Vagina (tissue), 2 donors: ENCODE measurements around the gene WNT7B. TPM values are rescaled to one million over a fixed set of nuclear protein-coding genes. Genes with fewer than 3 reads are reported as not detected.
A peak's percentile ranks its signal among the peaks of the same experiment; 100 is the strongest.

Source experiments
- DNase-seq, 2 donors: peaks; one replicate each; pipeline ENCODE4 v3.0.0-alpha.2; 2017; ENCODE audit errors: extremely low spot score in 2 of 2
- H3K27ac ChIP-seq: fragments of 200-600 bp; sonication (generic); one replicate; pipeline ENCODE4 v1.5.1; 2019
- H3K27me3 ChIP-seq: fragments of 200-600 bp; sonication (generic); one replicate; pipeline ENCODE4 v1.5.1; 2019
- H3K36me3 ChIP-seq, 2 donors: fragments of 200-600 bp; sonication (generic); one replicate each; pipeline ENCODE4 v1.5.1; 2017 to 2019
- H3K4me1 ChIP-seq: fragments of 200-600 bp; sonication (generic); one replicate; pipeline ENCODE4 v1.5.1; 2019
- H3K4me3 ChIP-seq, 2 donors: fragments of 200-600 bp; sonication (generic); 1 replicate in 1 of 2; 2 replicates in 1 of 2; pipeline ENCODE4 v1.5.1; 2016 to 2019
- H3K9me3 ChIP-seq: fragments of 200-600 bp; sonication (generic); one replicate; pipeline ENCODE4 v1.5.1; 2019
- POLR2A ChIP-seq, 2 donors: fragments of 450-650 bp; IDR thresholded peaks; one replicate each; pipeline ENCODE4 v1.6.1; 2017; ENCODE audit warnings: antibody characterized with exemption in 2 of 2, mild to moderate bottlenecking in 2 of 2, moderate library complexity in 2 of 2
- POLR2AphosphoS5 ChIP-seq, 2 donors: sonication (generic); formaldehyde crosslinking; IDR thresholded peaks; one replicate each; pipeline ENCODE4 v1.9.0; 2017; ENCODE audit warnings: antibody characterized with exemption in 2 of 2, mild to moderate bottlenecking in 2 of 2, low read depth in 1 of 2; ENCODE audit not compliant: insufficient read depth in 1 of 2
- intact Hi-C: fragments of 100-400 bp; cut with DNase I; formaldehyde crosslinking; loops from one replicate; pipeline ENCODE4 v1.15.1; 2023
- total RNA-seq: library from RNA; depleted of rRNA; stranded (reverse); fragments of >200 nt; gene quantifications from one replicate; pipeline ENCODE4 v1.2.3, GENCODE V29; 2016
- TF ChIP-seq, protein P1 (sequence below), 3 experiments: fragments of 450-650 bp in 2 of 3; fragments of 200-600 bp in 1 of 3; sonication (generic) in 1 of 3; IDR thresholded peaks; one replicate each; pipeline ENCODE4 v1.5.1; 2017 to 2019; ENCODE audit warnings: antibody characterized with exemption in 3 of 3, mild to moderate bottlenecking in 2 of 3, moderate library complexity in 2 of 3

WNT7B gene
- total RNA-seq, 1 donor from 2014 or later = 7.1 TPM

DNA sequence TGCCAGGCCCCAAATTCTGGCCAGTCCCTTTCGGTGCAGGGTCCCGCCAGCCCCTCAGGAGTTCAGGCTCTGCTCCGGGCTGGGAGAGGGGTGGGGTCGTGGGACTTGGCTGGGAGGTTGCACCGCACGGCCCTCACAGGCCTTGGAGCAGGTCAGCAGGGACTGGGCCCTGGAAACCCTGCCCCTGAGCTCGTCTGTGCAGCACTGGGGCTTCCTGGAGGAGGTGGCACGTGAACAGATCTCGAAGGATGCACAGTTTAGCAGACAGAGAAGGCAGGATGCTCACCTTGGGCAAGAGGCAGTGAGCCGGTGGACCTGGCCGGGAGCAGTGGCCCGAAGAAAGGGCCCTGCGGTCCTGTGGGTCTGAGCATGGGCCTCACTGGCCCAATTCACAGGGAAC lies 70.0 kb downstream of the WNT7B start:
- TF ChIP-seq POLR2AphosphoS5 (IDR thresholded peaks at IDR 0.05; ENCODE audit: insufficient read depth in 1 of 2, low read depth in 1 of 2) (no peak), POLR2A (IDR thresholded peaks at IDR 0.05) (no peak)
- TF ChIP-seq, protein P1, sequence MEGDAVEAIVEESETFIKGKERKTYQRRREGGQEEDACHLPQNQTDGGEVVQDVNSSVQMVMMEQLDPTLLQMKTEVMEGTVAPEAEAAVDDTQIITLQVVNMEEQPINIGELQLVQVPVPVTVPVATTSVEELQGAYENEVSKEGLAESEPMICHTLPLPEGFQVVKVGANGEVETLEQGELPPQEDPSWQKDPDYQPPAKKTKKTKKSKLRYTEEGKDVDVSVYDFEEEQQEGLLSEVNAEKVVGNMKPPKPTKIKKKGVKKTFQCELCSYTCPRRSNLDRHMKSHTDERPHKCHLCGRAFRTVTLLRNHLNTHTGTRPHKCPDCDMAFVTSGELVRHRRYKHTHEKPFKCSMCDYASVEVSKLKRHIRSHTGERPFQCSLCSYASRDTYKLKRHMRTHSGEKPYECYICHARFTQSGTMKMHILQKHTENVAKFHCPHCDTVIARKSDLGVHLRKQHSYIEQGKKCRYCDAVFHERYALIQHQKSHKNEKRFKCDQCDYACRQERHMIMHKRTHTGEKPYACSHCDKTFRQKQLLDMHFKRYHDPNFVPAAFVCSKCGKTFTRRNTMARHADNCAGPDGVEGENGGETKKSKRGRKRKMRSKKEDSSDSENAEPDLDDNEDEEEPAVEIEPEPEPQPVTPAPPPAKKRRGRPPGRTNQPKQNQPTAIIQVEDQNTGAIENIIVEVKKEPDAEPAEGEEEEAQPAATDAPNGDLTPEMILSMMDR (IDR thresholded peaks at IDR 0.05) = no peak
- intact Hi-C loops = no loop called here
- H3K9me3 ChIP-seq = no peaks in the 10 kb centered on the region
- H3K27ac ChIP-seq = no peak overlapping the region
- no peak for DNase-seq
- H3K4me1 ChIP-seq = peaks cover 37% of the 10 kb centered on the region
- H3K27me3 ChIP-seq = no peaks in the 10 kb centered on the region
- no peaks in the 10 kb centered on the region for H3K36me3 ChIP-seq
- H3K4me3 ChIP-seq = no peak overlapping the region

DNA sequence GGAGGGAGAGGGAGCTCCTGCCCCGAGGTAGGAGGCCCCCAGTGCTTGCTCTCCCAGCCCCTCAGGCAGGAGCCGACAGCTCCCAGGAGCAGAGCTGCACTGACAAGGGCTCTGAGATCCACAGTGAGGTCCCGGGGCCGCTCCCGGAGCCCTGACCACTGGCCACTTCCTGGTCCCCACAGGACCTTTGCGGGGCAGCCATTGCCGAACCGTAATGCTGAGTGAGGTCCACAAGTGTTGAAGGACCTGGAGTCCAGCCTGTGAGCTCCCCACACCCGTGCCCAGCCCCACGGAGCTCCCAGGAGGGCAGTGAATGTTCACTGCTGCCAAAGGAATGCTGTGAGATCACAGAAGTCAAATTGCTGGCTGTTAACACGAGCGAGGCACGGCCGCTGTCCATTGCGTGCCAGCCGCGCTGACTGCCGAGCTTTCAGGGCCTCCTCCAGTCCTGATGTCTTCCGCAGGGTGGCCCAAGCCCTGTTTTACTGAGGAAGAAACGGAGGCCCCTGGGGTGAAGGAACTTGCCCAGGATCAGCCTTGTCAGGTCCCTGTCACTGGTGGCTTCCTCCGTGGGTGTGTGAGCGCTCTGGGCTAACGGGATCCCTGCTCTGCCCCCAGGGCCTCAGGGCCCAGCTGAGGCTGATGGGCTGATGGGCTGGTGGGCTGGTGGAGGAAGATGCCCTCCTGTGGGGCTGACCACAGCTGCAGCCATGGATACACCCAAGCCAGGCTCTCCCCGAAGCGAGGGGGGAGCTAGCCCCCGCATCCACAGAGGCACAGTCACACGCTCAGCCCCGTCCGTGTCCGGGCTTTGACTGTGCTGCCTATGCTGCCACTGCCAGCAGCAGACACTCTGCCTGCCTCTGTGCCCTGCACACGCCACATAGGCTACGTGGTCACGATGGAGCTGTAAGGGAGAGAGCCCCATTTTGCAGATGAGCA lies 70.8 kb downstream of the WNT7B start:
- intact Hi-C loops = no loop called here
- H3K27me3 ChIP-seq = no peaks in the 10 kb centered on the region
- TF ChIP-seq POLR2AphosphoS5 (IDR thresholded peaks at IDR 0.05; ENCODE audit: insufficient read depth in 1 of 2, low read depth in 1 of 2) (no peak), POLR2A (IDR thresholded peaks at IDR 0.05) (no peak)
- TF ChIP-seq, protein P1 (IDR thresholded peaks at IDR 0.05) = no peak

DNA sequence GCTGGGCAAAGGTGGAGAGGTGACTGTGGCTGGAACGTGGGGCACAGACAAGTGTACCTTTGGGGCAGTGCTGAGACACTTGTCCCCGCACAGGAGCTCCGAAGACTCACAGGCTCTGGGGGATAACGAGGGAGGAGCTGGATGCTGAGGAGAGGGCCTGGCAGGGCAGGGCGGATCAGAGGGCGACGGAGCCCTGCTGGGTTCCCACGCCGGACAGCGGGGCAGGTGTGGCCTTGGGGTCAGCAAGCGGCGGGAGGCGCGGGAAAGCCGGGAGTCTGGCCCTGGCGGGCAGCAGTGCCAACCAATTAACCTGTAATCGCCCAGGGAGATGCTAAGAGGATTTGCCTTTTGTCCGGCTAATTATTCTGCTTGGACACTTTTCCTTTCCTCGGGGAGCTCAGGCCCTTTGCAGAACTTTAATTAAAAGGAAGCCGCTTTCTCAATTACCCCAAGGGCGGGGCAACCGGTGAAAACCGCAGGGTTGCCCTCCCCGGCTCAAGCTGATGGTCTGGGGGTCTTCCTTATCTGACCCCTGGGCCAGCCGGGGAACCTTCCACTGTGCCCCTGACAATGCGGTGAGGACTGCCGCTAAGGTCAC lies 71.5 kb downstream of the WNT7B start:
- no peak for DNase-seq
- Histone ChIP-seq H3K36me3 (no peaks in the 10 kb centered on the region), H3K27ac (no peak overlapping the region), H3K4me3 (no peak overlapping the region), H3K27me3 (no peaks in the 10 kb centered on the region), H3K9me3 (no peaks in the 10 kb centered on the region), H3K4me1 (peaks cover 26% of the 10 kb centered on the region)
- intact Hi-C loops = no loop called here
- TF ChIP-seq, protein P1 (IDR thresholded peaks at IDR 0.05) = no peak
- TF ChIP-seq POLR2AphosphoS5 (IDR thresholded peaks at IDR 0.05; ENCODE audit: insufficient read depth in 1 of 2, low read depth in 1 of 2) (no peak), POLR2A (IDR thresholded peaks at IDR 0.05) (no peak)

More for the DNA sequence above, 70.8 kb downstream of the WNT7B start:
- Histone ChIP-seq H3K27ac (no peak overlapping the region), H3K36me3 (no peaks in the 10 kb centered on the region), H3K4me1 (peaks cover 30% of the 10 kb centered on the region), H3K9me3 (no peaks in the 10 kb centered on the region), H3K4me3 (no peak overlapping the region)
- DNase-seq = no peak

DNA sequence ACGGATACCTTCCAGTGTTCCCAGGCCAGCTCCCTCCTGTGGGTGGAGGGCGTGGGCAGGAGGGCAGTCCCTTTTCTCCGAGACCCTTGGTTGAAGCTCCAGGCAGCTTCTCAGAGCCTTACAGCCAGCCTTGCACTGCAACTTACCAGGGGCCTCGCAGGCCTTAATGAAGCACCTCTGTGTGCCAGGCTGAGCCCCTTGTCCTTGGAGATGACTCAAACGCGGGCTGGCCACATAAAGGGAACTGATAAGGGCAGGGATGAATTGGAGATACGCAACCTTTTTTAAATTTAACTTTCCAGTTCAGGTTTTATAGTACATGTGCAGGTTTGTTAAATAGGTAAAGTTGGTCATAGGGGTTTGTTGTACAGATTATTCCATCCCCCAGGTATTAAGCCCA lies 72.7 kb downstream of the WNT7B start:
- no peak for DNase-seq
- Histone ChIP-seq H3K27ac (no peak overlapping the region), H3K9me3 (no peaks in the 10 kb centered on the region), H3K27me3 (no peaks in the 10 kb centered on the region), H3K36me3 (no peaks in the 10 kb centered on the region), H3K4me3 (no peak overlapping the region), H3K4me1 (peaks cover 26% of the 10 kb centered on the region)
- TF ChIP-seq POLR2AphosphoS5 (IDR thresholded peaks at IDR 0.05; ENCODE audit: insufficient read depth in 1 of 2, low read depth in 1 of 2) (no peak), POLR2A (IDR thresholded peaks at IDR 0.05) (no peak)
- intact Hi-C loops = no loop called here

DNA sequence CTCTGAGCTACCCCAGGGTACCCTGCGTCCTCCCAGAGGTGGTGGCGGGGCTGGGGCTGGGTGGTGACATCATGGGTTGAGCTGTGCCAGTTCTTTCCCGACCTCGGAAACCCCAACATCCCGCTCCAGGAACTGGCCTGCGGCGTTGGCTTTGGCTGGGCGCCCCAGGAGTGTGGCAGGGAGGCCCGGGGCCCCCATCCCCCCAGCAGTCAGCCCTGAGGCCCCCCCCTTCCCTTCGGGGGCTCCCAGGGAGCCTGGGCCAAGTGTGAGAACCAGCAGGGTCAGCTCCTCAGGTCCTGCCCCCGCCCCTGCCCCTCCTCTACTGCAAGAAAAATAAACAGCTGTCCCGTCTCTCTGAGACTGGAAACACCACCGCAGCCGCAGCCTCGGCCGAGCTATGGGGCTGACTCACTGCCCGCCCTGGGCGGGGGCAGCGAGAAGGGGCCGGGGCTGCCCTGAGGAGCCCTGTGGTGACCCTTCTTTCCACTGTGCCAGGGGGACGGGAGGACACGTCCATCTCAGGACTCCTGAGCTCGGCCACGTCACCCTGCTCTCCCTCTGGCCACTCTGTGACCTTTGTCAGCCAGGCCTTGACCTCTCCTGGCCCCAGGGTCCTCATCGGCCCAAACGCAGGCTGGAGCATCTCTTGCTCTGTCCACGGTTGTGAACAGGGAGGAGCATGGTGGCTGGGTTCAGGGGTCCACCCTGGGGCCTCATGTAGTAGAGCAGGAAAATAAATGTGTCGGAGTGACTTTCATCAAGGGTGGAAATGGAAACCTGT lies 73.4 kb downstream of the WNT7B start:
- TF ChIP-seq POLR2A (IDR thresholded peaks at IDR 0.05) = no peak
- peak in 1 of 2 donors; percentile 26 for TF ChIP-seq POLR2AphosphoS5 (IDR thresholded peaks at IDR 0.05; ENCODE audit: insufficient read depth in 1 of 2, low read depth in 1 of 2)
- H3K27me3 ChIP-seq = no peaks in the 10 kb centered on the region
- H3K9me3 ChIP-seq = no peaks in the 10 kb centered on the region
- H3K36me3 ChIP-seq = no peaks in the 10 kb centered on the region
- H3K4me3 ChIP-seq = no peak overlapping the region
- peaks cover 26% of the 10 kb centered on the region for H3K4me1 ChIP-seq
- intact Hi-C loops = no loop called here
- H3K27ac ChIP-seq = no peak overlapping the region
- no peak for DNase-seq
